Epithelial cell of proximal tubule (primary cell): Measurements from ENCODE around the gene C1QTNF5. TPM values are rescaled to one million over a fixed set of nuclear protein-coding genes. Genes with fewer than 3 reads are reported as not detected.

Experiments
- DNase-seq: peaks from one replicate; pipeline ENCODE4 v3.0.0-alpha.2; 2011; ENCODE audit warnings: low read depth
- H3K4me3 ChIP-seq: 2 replicates; pipeline ENCODE4 v1.5.1; 2011; ENCODE audit warnings: low read depth, mild to moderate bottlenecking, low read length
- total RNA-seq: library from RNA; depleted of rRNA; stranded (reverse); fragments of >200 nt; gene quantifications from 2 replicates; pipeline ENCODE4 v1.2.3, GENCODE V29; 2015
- TF ChIP-seq, protein P1 (sequence below): conservative IDR thresholded peaks from 2 replicates; pipeline ENCODE4 v1.5.1; 2012; ENCODE audit warnings: low read depth, mild to moderate bottlenecking, low read length

C1QTNF5 gene
- total RNA-seq, 1 donor from 2014 or later: 1.8 TPM

GRCh38 chr11:119366690-119367620 is 26.3 kb upstream of the C1QTNF5 start:
- TF ChIP-seq, protein P1, sequence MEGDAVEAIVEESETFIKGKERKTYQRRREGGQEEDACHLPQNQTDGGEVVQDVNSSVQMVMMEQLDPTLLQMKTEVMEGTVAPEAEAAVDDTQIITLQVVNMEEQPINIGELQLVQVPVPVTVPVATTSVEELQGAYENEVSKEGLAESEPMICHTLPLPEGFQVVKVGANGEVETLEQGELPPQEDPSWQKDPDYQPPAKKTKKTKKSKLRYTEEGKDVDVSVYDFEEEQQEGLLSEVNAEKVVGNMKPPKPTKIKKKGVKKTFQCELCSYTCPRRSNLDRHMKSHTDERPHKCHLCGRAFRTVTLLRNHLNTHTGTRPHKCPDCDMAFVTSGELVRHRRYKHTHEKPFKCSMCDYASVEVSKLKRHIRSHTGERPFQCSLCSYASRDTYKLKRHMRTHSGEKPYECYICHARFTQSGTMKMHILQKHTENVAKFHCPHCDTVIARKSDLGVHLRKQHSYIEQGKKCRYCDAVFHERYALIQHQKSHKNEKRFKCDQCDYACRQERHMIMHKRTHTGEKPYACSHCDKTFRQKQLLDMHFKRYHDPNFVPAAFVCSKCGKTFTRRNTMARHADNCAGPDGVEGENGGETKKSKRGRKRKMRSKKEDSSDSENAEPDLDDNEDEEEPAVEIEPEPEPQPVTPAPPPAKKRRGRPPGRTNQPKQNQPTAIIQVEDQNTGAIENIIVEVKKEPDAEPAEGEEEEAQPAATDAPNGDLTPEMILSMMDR: no peak

DNA sequence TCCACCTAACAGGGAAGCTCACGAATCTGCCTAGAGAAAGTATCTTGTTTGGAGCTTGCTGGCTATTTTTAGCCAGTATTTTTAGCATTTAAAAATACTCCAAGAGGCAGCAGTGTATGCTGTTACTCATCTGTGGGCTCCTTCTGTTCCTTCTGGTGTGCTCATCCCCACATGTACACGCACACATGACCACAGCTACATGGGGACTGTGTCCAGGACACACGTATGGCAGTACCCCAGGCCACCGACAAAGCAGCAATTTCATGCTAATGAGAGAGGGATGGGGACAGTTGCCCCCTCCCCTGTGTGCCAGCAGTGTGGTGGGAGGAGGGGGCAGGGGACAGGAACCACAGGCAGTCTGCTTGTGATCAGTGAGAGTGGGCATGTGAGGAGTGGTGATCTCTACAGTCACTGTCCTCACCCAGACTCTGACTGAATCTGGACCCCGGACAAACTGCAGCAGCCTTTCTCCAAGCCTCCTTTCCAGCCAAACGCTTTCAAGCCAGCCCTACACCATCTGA is 24.4 kb upstream of the C1QTNF5 start:
- DNase-seq: no peak
- TF ChIP-seq, protein P1: no peak

More at GRCh38 chr11:119366690-119367620, 26.3 kb upstream of the C1QTNF5 start:
- no peak overlapping the region for H3K4me3 ChIP-seq
- no peak for DNase-seq

GRCh38 chr11:119363851-119364590 is 23.3 kb upstream of the C1QTNF5 start:
- no peak for DNase-seq
- peak overlapping the region; percentile 67 for H3K4me3 ChIP-seq
- TF ChIP-seq, protein P1: no peak

More for the DNA sequence above, 24.4 kb upstream of the C1QTNF5 start:
- H3K4me3 ChIP-seq: no peak overlapping the region

DNA sequence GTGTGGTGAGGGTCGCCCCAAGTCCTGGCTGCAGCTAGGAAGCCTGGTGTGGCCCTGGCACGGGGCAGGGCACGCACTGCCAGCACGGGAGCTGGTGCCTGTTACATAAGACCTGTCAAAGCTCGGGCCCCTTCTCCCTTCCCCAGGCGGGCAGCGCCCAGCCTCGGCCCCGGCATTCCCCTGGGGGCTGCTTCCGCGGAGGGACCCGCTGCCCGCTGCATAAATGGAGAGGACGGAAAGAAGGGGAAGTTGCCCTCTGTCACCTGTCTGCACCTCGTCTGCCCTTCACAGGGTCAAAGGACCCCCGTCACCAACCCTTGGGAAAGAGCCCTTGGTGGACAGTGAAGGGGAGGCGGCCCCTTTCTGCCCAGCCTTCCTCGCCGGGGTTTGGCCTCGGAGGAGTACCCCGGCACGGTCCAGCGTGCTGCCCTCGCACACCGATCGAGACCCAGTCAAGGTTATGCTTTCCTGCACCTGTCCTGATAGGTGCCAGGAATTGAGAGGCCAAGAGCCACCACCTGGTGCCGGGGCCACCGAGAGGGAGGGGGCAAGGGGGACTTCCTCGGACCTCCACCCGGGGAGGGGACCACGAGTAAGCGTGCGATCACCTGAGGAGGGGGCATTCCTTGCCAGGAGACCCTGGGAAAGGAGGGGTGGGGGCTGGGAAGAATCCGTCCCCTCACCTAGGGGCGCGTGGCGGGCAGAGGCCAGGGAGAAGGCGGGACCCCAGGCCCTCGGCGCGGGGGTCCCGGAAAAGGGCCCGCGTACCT is 22.6 kb upstream of the C1QTNF5 start:
- DNase-seq: no peak
- H3K4me3 ChIP-seq: peak overlapping the region; percentile 67
- TF ChIP-seq, protein P1: no peak

DNA sequence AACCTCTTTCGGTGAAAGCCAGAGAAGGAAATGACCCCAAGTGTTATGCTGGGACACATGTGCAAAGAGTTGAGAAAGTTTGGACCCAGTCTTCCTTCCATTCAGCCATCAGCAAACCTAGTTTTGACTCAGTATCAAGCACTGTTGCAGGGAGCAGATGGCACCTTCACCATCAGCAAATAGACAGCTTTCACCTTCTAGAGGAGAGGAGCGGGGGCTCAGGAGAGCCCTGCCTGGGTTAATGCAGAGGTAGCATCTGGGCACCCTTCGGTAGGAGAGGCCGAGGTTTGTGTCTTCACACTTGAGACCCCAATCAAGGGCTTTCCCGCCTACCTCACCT is 22.0 kb upstream of the C1QTNF5 start:
- peak overlapping the region; percentile 67 for H3K4me3 ChIP-seq
- TF ChIP-seq, protein P1: no peak
- DNase-seq: no peak

- TF ChIP-seq, protein P1: no peak
- H3K4me3 ChIP-seq: peak overlapping the region; percentile 67
- no peak for DNase-seq
Observed at GRCh38 chr11:119361941-119362725, 21.4 kb upstream of the C1QTNF5 start.
